Measurements from ENCODE around the gene EEF1G.

DNA sequence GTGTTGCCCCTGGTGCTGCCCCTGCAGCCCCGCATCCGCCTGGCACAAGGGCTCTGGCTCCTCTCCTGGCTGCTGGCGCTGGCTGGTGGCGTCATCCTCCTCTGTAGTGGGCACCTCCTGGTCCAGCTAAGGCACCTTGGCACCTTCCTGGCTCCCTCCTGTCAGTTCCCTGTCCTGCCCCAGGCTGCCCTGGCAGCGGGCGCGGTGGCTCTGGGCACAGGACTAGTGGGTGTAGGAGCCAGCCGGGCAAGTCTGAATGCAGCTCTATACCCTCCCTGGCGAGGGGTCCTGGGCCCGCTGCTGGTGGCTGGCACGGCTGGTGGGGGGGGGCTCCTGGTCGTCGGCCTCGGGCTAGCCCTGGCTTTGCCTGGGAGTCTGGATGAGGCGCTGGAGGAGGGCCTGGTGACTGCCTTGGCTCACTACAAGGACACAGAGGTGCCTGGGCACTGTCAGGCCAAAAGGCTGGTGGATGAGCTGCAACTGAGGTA, 39.6 kb upstream of the EEF1G start:
- TF ChIP-seq, protein P1, sequence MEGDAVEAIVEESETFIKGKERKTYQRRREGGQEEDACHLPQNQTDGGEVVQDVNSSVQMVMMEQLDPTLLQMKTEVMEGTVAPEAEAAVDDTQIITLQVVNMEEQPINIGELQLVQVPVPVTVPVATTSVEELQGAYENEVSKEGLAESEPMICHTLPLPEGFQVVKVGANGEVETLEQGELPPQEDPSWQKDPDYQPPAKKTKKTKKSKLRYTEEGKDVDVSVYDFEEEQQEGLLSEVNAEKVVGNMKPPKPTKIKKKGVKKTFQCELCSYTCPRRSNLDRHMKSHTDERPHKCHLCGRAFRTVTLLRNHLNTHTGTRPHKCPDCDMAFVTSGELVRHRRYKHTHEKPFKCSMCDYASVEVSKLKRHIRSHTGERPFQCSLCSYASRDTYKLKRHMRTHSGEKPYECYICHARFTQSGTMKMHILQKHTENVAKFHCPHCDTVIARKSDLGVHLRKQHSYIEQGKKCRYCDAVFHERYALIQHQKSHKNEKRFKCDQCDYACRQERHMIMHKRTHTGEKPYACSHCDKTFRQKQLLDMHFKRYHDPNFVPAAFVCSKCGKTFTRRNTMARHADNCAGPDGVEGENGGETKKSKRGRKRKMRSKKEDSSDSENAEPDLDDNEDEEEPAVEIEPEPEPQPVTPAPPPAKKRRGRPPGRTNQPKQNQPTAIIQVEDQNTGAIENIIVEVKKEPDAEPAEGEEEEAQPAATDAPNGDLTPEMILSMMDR (IDR thresholded peaks at IDR 0.05), result no peak
- TF ChIP-seq POLR2A (IDR thresholded peaks at IDR 0.05), result no peak
